Stimulated activated naive CD8-positive, alpha-beta T cell treated with anti-CD3 and anti-CD28 coated beads, Interleukin-15, Interleukin-2, amounts not matched to agents 100 U/mL and 50 U/mL, for 24 hours (primary cell): ENCODE results near the gene SAPCD2.

ENCODE experiments used
- ATAC-seq: fragments of 150-1000 bp; cut with Tn5 transposase; one replicate; pipeline ENCODE4 v1.10.0; 2021
- DNase-seq: peaks from one replicate; pipeline ENCODE4 v3.0.0; 2021

SAPCD2 gene

DNA sequence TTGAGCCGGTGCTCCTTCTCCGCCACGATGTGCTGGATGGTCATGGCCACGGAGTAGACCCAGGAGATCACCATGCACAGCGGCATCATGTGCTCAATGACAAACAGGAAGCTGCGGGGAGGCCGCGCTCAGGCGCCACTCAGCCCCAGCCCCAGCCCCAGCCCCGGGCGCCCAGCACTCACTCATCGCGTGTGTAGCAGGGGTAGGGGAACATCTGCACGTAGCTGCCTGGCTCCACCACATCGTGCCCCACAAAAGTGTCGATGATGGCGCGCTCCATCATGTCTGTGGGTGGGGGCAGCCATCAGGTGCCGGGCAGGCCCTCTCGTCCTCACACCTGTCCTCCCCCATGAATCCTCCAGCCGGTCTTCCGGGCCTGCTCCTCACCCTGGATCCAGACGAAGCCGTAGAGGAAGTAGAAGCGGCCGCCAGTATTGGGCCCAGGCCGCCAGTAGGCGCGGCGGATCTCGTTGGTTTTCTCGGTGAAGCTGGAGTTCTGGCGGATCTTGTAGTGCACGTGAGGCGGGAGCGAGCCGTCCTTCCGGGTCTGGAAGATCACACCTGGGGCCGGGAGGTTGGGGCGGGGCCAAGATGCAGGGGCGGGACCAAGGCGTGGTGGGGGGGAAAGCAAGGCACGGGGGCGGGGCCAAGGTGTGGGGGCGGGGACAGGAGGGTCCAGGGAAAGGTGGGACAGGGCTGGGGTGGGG lies 52.4 kb downstream of the SAPCD2 start:
- ATAC-seq = no peak
- DNase-seq = no peak

DNA sequence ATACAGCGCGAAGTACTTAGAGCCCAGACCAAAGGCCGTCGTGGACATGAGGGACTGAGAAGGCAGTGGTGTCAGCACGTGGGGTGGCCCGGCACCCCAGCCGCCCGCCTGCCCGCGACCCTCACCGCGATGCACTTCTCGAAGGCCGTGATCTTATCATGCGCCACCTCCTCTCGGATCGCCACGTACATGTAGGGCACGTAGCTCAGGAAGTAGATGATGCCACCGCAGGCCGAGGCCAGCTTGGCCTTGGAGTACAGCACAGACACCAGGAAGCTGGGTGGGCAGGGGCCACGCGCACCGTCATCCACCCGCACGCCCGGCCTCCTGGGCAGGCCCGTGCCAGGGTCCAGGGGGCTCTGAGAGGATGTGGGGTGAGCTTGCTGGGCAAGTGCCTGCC lies 53.3 kb downstream of the SAPCD2 start:
- DNase-seq (no peak), ATAC-seq (no peak)

DNA sequence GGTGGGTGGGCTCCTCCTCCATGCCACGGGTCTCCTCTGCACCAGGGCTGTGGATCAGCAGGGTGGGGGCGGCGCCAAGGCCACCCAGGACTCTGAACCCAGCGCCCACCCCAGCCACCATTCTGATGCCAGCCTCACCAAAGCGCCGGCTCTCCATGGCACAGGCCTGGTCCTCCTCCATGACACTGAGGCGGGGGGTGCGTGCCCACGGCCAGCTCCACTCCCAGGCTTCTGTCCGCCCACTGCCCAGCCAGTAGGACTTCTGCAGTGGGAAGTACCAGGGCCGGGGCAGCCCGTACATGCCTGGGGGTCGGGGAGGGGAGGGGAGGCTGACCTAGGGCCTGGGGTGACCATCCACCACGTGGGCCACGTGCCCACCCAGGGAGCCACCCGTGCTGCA lies 53.9 kb downstream of the SAPCD2 start:
- ATAC-seq (no peak), DNase-seq (no peak)

DNA sequence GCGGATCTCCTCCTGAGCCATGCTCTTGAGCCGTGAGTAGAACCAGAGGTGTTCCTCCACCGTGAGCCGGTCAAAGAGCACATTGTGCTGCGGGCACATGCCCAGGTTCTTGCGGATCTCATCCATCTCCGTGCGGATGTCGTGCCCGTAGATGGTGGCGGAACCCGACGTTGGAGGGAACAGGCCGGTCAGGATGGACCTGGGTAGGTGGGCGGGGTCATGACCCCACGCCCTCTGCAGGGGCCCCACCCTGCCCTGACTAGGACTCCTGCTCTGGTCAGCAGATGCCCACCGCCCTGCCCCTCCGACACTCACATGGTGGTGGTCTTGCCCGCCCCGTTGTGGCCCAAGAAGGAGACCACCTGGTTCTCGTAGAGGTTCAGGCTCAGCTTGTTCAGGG lies 54.4 kb downstream of the SAPCD2 start:
- DNase-seq = no peak
- ATAC-seq = no peak

DNA sequence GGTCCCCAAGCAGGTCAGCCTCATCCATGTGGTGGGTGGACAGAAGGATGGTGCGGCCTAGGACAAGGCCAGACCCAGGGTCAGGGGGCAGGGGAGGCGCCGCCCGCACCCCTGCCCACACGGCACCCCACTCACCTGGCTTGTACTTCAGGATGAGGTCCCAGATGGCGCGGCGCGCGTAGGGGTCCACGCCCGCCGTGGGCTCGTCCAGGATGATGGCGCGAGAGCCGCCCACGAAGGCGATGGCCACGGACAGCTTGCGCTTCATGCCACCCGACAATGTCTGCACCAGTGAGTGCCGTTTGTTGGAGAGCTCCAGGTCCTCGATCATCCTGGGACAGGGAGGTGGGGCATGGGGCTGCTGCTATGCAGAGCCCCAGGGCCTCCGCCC lies 54.8 kb downstream of the SAPCD2 start:
- DNase-seq (no peak), ATAC-seq (no peak)

DNA sequence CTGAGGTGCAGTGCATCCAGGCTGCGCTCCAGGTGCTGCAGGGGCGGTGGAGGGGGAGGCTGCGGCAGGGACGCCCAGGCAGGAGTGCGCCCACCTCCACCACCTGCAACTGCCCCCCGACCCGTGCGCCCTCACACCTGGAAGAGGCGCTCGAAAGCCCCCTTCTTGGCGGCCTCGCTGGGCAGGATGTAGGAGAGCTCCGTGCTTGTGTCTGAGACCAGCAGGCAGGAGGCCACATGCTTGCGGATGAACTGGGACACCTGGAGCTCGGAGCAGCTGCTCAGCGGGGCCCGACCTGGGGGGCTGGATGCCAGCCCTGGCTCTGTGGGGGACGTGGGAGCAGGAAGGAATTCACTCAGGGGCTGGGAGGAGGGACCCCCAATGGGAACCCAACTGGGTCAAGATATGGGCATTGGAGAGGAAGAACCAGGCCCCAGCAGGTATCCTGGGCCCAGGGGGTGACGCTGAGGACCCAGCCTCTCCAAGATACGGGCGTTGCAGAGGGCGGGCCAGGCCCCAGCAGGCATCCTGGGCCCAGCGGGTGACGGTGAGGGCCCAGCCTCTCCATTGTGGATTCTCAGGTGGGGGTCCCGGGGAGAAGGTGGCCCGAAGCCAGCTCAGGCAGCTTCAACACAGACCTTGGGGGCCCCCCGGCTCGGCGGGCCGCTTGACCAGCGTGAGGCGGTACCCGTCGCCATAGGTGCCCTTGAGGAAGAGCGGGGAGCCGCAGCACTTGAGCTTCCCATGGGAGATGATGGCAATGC lies 55.4 kb downstream of the SAPCD2 start:
- ATAC-seq = no peak
- DNase-seq = no peak

DNA sequence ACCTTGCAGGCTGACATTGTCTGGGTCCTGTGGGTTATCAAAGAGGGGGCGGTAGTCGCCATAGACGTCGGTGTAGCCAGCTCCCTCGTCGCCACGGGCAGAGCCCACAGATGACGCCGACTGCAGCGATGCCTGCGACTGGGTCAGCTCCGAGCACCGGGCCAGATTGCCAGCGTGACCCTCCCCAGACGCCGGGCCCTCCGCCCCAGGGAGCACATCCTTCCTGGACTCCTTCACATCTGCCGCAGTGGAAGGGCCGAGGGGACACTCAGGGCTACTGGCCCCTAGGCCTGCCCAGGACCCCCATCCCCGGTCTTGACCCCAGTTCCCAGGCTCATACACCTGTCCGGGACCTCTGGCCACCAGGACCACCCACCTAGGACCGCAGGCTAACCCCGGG lies 56.2 kb downstream of the SAPCD2 start:
- DNase-seq = no peak
- no peak for ATAC-seq

DNA sequence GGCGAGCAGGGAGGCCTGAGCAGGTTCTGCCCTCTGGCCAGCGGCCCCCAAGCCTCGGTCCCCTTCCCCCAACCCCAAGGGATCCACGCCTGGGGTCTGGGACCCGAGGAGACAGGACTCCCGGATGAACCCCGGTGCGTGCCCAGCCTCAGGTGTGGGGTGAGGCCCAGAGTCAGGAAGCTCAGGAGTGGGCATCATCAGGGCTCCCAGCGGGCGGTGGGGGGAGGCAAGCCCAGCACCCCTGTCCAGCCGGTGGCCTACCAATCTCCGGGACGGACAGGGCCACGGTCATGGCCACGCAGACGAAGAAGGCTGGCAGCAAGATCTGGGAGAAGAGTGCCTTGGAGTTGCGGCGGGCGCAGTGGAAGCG lies 56.8 kb downstream of the SAPCD2 start:
- no peak for ATAC-seq
- DNase-seq = no peak

DNA sequence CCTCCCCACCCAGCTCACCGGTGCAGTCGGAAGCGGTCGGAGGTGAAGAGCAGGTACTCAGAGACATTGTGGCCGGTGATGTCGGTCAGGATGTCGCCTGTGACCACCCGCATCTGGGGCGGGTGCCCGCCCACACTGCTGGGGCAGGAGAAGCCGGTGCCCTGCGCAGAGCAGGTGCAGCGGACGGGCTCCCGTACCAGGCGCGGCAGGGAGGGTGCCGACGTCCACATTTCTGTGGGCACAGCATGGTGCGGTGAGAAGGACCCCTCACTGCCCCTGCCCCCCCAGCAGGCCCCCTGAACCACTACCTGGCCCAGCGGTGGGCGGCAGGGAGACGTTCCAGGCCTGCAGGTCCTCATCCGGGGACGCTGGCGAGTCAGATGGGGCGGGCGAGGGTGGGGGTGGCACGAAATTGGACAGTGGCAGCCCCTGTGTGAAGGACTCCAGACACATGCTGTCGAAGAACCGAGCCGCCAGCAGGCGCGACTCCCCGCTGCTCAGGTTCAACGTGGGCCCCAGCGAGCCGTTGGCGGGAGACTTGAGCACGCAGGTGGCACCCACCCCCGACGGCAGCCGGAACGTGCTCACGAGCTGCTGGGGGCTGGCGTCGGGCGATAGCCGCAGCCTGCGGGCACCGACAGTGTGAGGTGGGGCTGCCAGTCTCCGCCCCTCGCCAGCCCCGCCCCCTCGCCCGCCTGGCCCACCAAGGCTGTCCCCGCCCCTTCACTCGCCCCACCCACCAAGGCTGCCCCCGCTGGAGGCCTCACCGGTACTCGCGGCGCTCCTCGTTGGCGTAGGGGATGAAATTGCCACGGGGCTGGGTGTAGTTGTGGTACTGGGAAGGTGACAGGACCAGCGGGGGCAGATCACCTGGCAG lies 57.4 kb downstream of the SAPCD2 start:
- ATAC-seq = no peak
- no peak for DNase-seq
